Superior temporal gyrus (tissue), 1 donor: ENCODE results near the gene SSU72.
"Not testable (repeated sequence)": the region's sequence is repeated elsewhere in the genome, so short reads cannot be mapped to it uniquely, and the experiment has no call there.

Source experiments
- DNase-seq: peaks from one replicate; pipeline ENCODE4 v3.0.0-alpha.2; 2016; ENCODE audit errors: extremely low spot score

Gene SSU72

GRCh38 chr1:1505366-1505798 lies 69.3 kb downstream of the SSU72 start:
- peak; percentile 41 for DNase-seq

GRCh38 chr1:1504777-1505365 lies 69.8 kb downstream of the SSU72 start:
- peak; percentile 63 for DNase-seq

GRCh38 chr1:1495461-1495975 lies 79.1 kb downstream of the SSU72 start:
- DNase-seq = not testable (repeated sequence)

- not testable (repeated sequence) for DNase-seq
Measured at GRCh38 chr1:1494311-1494710, 80.4 kb downstream of the SSU72 start.
